K562 (cell line): Measurements from ENCODE around the gene IL4R.
"Not testable (repeated sequence)": the region's sequence is repeated elsewhere in the genome, so short reads cannot be mapped to it uniquely, and the experiment has no call there.

Experiments
- E2F5 ChIP-seq: sonication (generic); formaldehyde crosslinking; IDR thresholded peaks from 2 replicates; pipeline ENCODE4 v1.8.0; 2022; ENCODE audit warnings: mild to moderate bottlenecking, missing genetic modification reagents
- FOXK1 ChIP-seq: sonication (generic); formaldehyde crosslinking; IDR thresholded peaks from 2 replicates; pipeline ENCODE4 v1.8.0; 2022; ENCODE audit warnings: missing genetic modification reagents, mild to moderate bottlenecking, borderline replicate concordance
- HMGXB4 ChIP-seq: sonication (generic); formaldehyde crosslinking; IDR thresholded peaks from 2 replicates; pipeline ENCODE4 v1.8.1; 2023; ENCODE audit warnings: mild to moderate bottlenecking, missing genetic modification reagents
- KAT2B ChIP-seq: IDR thresholded peaks from one replicate; pipeline ENCODE4 v1.6.1; 2012; ENCODE audit warnings: low read depth, mild to moderate bottlenecking, control low read depth, inconsistent platforms, low read length, moderate library complexity
- RAD21 ChIP-seq, 2 experiments: fragments of 250-450 bp in 1 of 2; fragments of 450-650 bp in 1 of 2; sonication (Bioruptor Pico) in 1 of 2; formaldehyde crosslinking in 1 of 2; IDR thresholded peaks in 1 of 2; conservative IDR thresholded peaks in 1 of 2; 2 replicates each; pipeline versions ENCODE4 v1.4.0 to v1.8.0; 2020 to 2022; ENCODE audit warnings: mild to moderate bottlenecking in 2 of 2, moderate library complexity in 1 of 2
- RBFOX2 ChIP-seq: fragments of 200-400 bp; formaldehyde crosslinking; IDR thresholded peaks from 2 replicates; pipeline ENCODE4 v1.6.1; 2017; ENCODE audit warnings: low read depth, mild to moderate bottlenecking, low read length, moderate library complexity
- TAF1 ChIP-seq: IDR thresholded peaks from 2 replicates; pipeline ENCODE4 v1.6.1; 2011; ENCODE audit warnings: mild to moderate bottlenecking, low read length, moderate library complexity; ENCODE audit not compliant: insufficient read depth, control insufficient read depth, severe bottlenecking; ENCODE audit errors: extremely low read depth
- ZC3H11A ChIP-seq: IDR thresholded peaks from 2 replicates; pipeline ENCODE4 v1.6.1; 2012; ENCODE audit warnings: low read depth, low read length, improper control_type of control experiment

DNA sequence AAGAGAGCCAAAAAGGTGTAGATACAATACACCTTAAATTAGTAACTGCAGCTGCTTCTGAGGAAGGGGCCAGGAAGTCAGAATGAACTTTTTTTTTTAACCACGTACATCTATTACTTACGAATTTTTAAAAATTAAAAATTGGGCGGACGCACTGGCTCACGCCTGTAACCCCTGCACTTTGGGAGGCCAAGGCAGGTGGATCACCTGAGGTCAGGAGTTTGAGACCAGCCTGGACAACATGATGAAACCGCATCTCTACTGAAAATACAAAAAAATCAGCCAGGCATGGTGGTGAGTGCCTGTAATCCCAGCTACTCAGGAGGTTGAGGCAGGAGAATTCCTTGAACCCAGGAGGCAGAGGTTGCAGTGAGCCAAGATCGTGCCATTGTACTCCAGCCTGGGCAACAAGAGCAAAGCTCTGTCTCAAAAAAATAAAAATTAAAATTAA lies 39.3 kb upstream of the IL4R start:
- TF ChIP-seq RBFOX2; E2F5; FOXK1 (CRISPR knock-in tag); HMGXB4 (CRISPR knock-in tag); RAD21 (CRISPR knock-in tag; conservative IDR thresholded peaks at IDR 0.05 in 1 of 2, IDR thresholded peaks at IDR 0.05 in 1 of 2); ZC3H11A; TAF1; KAT2B: not testable (repeated sequence)
